Measurements from ENCODE around the gene HOXD13. TPM values are rescaled to one million over a fixed set of nuclear protein-coding genes. Genes with fewer than 3 reads are reported as not detected.

HOXD13 gene
- polyA plus RNA-seq, 2 of the 4 experiments (the other 2 are of a cell fraction), result 0.13 to 0.35 TPM

- CTCF ChIA-PET, result interaction anchor here (1.0 to 9.5 kb wide), 7 partner anchors 11 to 1032 kb away, joined by 3 to 139 read pairs (median 28); no protein-coding TSS in a partner anchor
- no peaks in the 10 kb centered on the region for H3K9me3 ChIP-seq
- DNase-seq (ENCODE audit: low read depth in 1 of 2, low spot score in 1 of 2) (peak; percentile 38 to 85), FAIRE-seq (no peak), ATAC-seq (peak; percentile 65 to 73)
- TF ChIP-seq CHD2 (IDR thresholded peaks at IDR 0.05; ENCODE audit: low read length, partially characterized antibody) (peak; percentile 58), JUN (IDR thresholded peaks at IDR 0.05) (peak in 1 of 2 experiments; percentile 50; a peak in 2 of 5 replicates), FOXS1 (CRISPR knock-in tag; IDR thresholded peaks at IDR 0.05) (no peak), PBX3 (IDR thresholded peaks at IDR 0.05) (peak; percentile 91), ESRRA (IDR thresholded peaks at IDR 0.05; ENCODE audit: borderline replicate concordance, low read length) (no peak), POLR2A (IDR thresholded peaks at IDR 0.05; ENCODE audit: low read length) (peak; percentile 41), MAX (IDR thresholded peaks at IDR 0.05) (peak; percentile 77), E2F6 (IDR thresholded peaks at IDR 0.05; ENCODE audit: borderline replicate concordance, low read depth) (peak; percentile 74)
- WGBS (ENCODE audit: missing lambda C conversion rate), result 67% methylated on average over 33 of the region's 64 CpGs
- POLR2A ChIA-PET, result interaction anchor here (1.2 kb wide), 1 partner anchor 140 kb away, joined by 3 read pairs; the partner anchor contains the start of gene MTX2
- peak within 1 kb of the TSS; percentile 85 for H3K4me2 ChIP-seq
- peak within 1 kb of the TSS; percentile 81 for H3K4me3 ChIP-seq
- H3K4me1 ChIP-seq, result 0 out of 3 replicates have a peak, but pooled peaks cover 3% of the 10 kb centered on the region
- peak within 1 kb of the TSS; percentile 88 to 94 for H3K27ac ChIP-seq
Observed at GRCh38 chr2:176128982-176129796, 36.7 kb downstream of the HOXD13 start, which contains the start of gene HOXD8. HOXD8 (plus strand) TSS chr2:176129705; CDS start chr2:176130367, 662 bp downstream.

GRCh38 chr2:176129813-176130146, 37.3 kb downstream of the HOXD13 start:
- CTCF ChIA-PET, result interaction anchor here (1.0 to 9.5 kb wide), 7 partner anchors 8 to 685 kb away, joined by 3 to 139 read pairs (median 6); no protein-coding TSS in a partner anchor
- no peak for DNase-seq (ENCODE audit: low read depth in 1 of 2, low spot score in 1 of 2)

More at GRCh38 chr2:176129813-176130146, 37.3 kb downstream of the HOXD13 start:
- Histone ChIP-seq H3K9me3 (no peaks in the 10 kb centered on the region), H3K4me1 (peaks cover 3% of the 10 kb centered on the region; the same call in 1 of the 3 replicates), H3K27ac (peak overlapping the region; percentile 88 to 94), H3K4me2 (peak overlapping the region; percentile 85), H3K4me3 (peak overlapping the region; percentile 81)
- ATAC-seq (peak in 1 of 2 experiments; percentile 52; a peak in 4 of 6 replicates), FAIRE-seq (no peak)
- POLR2A ChIA-PET, result interaction anchor here (1.2 kb wide), 1 partner anchor 140 kb away, joined by 3 read pairs; the partner anchor contains the start of gene MTX2
- TF ChIP-seq HOXA7 (CRISPR knock-in tag; IDR thresholded peaks at IDR 0.05), result no peak
- TF ChIP-seq HEYL (CRISPR knock-in tag; IDR thresholded peaks at IDR 0.05), result no peak
- no peak for TF ChIP-seq PBX3 (IDR thresholded peaks at IDR 0.05)
- TF ChIP-seq HES2 (IDR thresholded peaks at IDR 0.05), result no peak
- TF ChIP-seq ELK1 (IDR thresholded peaks at IDR 0.05; ENCODE audit: low read depth, low read length), result no peak
- TF ChIP-seq CHD4 (IDR thresholded peaks at IDR 0.05; ENCODE audit: borderline replicate concordance), result no peak
- no peak for TF ChIP-seq CBX8 (IDR thresholded peaks at IDR 0.05)
- TF ChIP-seq HMGXB4 (CRISPR knock-in tag; IDR thresholded peaks at IDR 0.05; ENCODE audit: borderline replicate concordance), result no peak
- TF ChIP-seq ZSCAN20 (CRISPR knock-in tag; IDR thresholded peaks at IDR 0.05), result no peak
- TF ChIP-seq PHF8 (IDR thresholded peaks at IDR 0.05; ENCODE audit: borderline replicate concordance, low read depth), result no peak
- TF ChIP-seq MYC (IDR thresholded peaks at IDR 0.05; ENCODE audit: borderline replicate concordance, low read length), result no peak
- TF ChIP-seq RAD21 (conservative IDR thresholded peaks at IDR 0.05 in 1 of 2, IDR thresholded peaks at IDR 0.05 in 1 of 2), result no peak
- TF ChIP-seq RNF2 (IDR thresholded peaks at IDR 0.05; ENCODE audit: borderline replicate concordance, low read depth), result no peak
- TF ChIP-seq FOSL2 (IDR thresholded peaks at IDR 0.05), result no peak
- no peak for TF ChIP-seq FOSL2 (CRISPR knock-in tag; IDR thresholded peaks at IDR 0.05)
- no peak for TF ChIP-seq KDM5A (IDR thresholded peaks at IDR 0.05)
- no peak for TF ChIP-seq ZNF302 (CRISPR knock-in tag; IDR thresholded peaks at IDR 0.05)
- no peak for TF ChIP-seq EP300 (IDR thresholded peaks at IDR 0.05)
- TF ChIP-seq POLR2AphosphoS2 (conservative IDR thresholded peaks at IDR 0.05; ENCODE audit: low read length), result no peak
- TF ChIP-seq ZFP36 (IDR thresholded peaks at IDR 0.05; ENCODE audit: borderline replicate concordance, partially characterized antibody), result no peak
- WGBS (ENCODE audit: missing lambda C conversion rate), result 60% methylated on average over 37 of the region's 43 CpGs

Measured in A549 (cell line).